GM12801 (cell line): ENCODE measurements around the gene GLUL.

Source experiments
- TF ChIP-seq, protein P1 (sequence below): IDR thresholded peaks from one replicate; pipeline ENCODE4 v1.5.1; 2011; ENCODE audit warnings: control low read depth; ENCODE audit not compliant: insufficient read length; ENCODE audit errors: extremely low read depth

Gene GLUL

GRCh38 chr1:182391362-182392049 lies at the start of gene GLUL:
TSS of gene GLUL (minus strand) at chr1:182391790. CDS start at chr1:182388737, 3,053 bp downstream.
- TF ChIP-seq, protein P1, sequence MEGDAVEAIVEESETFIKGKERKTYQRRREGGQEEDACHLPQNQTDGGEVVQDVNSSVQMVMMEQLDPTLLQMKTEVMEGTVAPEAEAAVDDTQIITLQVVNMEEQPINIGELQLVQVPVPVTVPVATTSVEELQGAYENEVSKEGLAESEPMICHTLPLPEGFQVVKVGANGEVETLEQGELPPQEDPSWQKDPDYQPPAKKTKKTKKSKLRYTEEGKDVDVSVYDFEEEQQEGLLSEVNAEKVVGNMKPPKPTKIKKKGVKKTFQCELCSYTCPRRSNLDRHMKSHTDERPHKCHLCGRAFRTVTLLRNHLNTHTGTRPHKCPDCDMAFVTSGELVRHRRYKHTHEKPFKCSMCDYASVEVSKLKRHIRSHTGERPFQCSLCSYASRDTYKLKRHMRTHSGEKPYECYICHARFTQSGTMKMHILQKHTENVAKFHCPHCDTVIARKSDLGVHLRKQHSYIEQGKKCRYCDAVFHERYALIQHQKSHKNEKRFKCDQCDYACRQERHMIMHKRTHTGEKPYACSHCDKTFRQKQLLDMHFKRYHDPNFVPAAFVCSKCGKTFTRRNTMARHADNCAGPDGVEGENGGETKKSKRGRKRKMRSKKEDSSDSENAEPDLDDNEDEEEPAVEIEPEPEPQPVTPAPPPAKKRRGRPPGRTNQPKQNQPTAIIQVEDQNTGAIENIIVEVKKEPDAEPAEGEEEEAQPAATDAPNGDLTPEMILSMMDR, result no peak

DNA sequence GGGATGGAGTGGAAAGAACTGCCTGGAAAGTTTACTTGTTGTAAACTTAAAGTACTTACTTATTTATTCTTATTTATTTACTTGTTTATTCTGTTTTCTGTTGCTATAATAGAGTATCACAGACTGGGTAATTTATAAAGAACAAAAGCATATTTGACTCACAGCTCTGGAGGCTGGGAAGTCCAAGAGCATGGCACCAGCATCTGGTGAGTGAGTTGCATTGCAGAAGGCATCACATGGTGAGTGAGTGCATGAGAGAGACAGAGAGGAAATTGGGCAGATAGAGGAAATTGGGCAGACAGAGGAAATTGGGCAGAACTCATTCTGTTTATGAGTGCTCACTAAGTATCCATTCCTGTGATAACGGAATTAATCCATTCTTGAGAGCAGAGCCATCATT lies 46.7 kb upstream of the GLUL start:
- TF ChIP-seq, protein P1, result no peak

- TF ChIP-seq, protein P1, result no peak
Measured at GRCh38 chr1:182433580-182433979, 42.0 kb upstream of the GLUL start.

DNA sequence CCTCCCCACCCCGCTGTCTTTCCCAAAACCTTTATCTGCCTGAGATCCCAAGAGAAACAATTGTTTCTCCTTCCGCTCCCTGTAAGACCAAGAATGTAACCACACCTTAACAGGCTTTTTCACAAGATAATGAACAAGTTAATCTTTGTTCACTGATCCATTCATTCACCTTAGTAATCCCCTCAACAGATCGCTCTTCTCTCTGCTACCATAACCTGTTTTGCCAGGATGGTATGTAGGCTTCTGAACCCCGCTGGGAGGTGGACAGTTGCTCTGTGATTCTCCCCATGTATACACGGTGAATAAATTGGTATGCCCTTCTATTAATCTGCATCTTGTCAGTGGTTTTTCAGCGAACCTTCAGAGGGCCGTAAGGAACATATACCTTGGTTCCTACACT lies 39.7 kb upstream of the GLUL start:
- TF ChIP-seq, protein P1, result no peak

GRCh38 chr1:182430263-182431068 lies 38.9 kb upstream of the GLUL start:
- TF ChIP-seq, protein P1, result no peak

GRCh38 chr1:182428043-182428442 lies 36.5 kb upstream of the GLUL start:
- TF ChIP-seq, protein P1, result no peak

DNA sequence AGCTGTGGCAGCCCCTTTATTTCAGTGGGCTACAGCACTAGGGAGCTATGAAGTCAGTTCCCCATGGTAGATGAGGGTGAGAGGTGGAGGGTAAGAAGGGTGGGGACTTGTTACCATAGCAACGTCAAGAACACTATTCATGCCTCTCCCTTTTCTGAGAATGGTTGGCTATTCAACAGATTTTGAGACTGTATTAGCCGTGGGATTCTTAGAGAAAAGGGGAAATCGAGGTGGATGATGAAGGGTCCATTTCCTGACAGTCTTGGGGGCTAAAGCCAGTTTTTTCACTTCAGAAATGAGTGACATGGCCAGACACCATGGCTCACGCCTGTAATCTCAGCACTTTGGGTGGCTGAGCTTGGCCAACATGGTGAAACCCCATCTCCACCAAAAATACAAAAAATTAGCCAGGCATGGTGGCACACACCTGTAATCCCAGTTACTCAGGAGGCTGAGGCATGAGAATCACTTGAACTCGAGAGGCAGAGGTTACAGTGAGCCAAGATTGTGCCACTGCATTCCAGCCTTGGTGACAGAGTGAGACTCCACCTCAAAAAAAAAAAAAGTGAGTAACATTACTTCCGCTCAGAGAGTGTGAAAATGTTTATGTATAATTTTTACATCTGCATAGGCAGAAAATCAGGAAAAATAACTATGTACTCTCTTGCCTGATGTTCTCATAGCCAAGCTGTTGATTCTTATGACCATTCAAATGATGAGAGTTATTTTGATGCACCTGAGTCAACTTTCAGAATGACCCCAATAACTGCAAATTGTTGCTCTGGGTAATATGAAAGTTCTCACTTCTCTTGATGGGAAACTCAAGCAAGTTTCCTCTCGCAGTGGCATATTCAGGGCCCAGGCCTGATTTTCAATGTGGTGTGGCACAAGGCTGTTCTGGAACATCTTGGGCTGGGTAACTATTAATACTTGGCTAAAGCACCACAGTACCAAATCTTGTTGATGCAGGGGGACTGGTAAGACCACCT lies 35.1 kb upstream of the GLUL start:
- TF ChIP-seq, protein P1, result no peak
